ENCODE results near the gene ZDHHC14. TPM values are rescaled to one million over a fixed set of nuclear protein-coding genes. Genes with fewer than 3 reads are reported as not detected.
A peak's percentile ranks its signal among the peaks of the same experiment; 100 is the strongest.
"Not testable (repeated sequence)": the region's sequence is repeated elsewhere in the genome, so short reads cannot be mapped to it uniquely, and the experiment has no call there.

Gene ZDHHC14
- total and polyA plus RNA-seq, 8 donors = 8.2 to 33.2 (median 25.8) TPM

- H3K4me1 ChIP-seq = peaks cover 0 to 4% of the 10 kb centered on the region in 2 donors
- H3K4me3 ChIP-seq = no peak overlapping the region
- H3K36me3 ChIP-seq = no peaks in the 10 kb centered on the region
- DNase-seq (no peak), ATAC-seq (no peak)
- intact Hi-C loops (cut with DNase I) = no loop called here
- H3K27me3 ChIP-seq = peaks cover 0 to 6% of the 10 kb centered on the region in 2 donors
- TF ChIP-seq, protein P1, sequence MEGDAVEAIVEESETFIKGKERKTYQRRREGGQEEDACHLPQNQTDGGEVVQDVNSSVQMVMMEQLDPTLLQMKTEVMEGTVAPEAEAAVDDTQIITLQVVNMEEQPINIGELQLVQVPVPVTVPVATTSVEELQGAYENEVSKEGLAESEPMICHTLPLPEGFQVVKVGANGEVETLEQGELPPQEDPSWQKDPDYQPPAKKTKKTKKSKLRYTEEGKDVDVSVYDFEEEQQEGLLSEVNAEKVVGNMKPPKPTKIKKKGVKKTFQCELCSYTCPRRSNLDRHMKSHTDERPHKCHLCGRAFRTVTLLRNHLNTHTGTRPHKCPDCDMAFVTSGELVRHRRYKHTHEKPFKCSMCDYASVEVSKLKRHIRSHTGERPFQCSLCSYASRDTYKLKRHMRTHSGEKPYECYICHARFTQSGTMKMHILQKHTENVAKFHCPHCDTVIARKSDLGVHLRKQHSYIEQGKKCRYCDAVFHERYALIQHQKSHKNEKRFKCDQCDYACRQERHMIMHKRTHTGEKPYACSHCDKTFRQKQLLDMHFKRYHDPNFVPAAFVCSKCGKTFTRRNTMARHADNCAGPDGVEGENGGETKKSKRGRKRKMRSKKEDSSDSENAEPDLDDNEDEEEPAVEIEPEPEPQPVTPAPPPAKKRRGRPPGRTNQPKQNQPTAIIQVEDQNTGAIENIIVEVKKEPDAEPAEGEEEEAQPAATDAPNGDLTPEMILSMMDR (IDR thresholded peaks at IDR 0.05) = no peak
- no peaks in the 10 kb centered on the region for H3K9me3 ChIP-seq
- no peak overlapping the region for H3K27ac ChIP-seq
These were observed 333.1 kb downstream of the ZDHHC14 start for GRCh38 chr6:157714153-157714490.

DNA sequence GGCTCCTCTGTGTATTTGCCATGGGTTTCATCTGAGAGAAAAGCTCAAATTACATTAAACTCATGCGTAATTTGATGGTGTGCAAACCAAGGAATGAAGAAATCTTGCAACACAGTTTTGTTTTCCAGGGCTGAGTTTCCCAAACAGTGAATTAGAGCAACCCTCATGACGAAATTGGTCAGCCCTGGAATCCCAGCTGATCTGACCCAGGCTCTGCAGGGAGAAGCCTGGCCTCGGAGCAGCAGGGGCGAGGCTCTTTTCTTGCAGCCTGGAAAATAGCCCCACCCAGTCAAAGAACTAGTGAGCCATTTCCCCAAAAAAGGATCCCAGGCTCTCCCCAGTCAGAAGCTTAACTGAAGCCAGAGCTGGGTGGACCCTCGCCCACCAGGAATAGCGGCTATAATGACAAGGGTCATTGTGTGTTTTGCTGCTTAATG is 334.8 kb downstream of the ZDHHC14 start:
- DNase-seq (peak in 2 of 4 donors; percentile 86 to 93), ATAC-seq (peak; percentile 81)
- intact Hi-C loops (cut with DNase I) = no loop called here

DNA sequence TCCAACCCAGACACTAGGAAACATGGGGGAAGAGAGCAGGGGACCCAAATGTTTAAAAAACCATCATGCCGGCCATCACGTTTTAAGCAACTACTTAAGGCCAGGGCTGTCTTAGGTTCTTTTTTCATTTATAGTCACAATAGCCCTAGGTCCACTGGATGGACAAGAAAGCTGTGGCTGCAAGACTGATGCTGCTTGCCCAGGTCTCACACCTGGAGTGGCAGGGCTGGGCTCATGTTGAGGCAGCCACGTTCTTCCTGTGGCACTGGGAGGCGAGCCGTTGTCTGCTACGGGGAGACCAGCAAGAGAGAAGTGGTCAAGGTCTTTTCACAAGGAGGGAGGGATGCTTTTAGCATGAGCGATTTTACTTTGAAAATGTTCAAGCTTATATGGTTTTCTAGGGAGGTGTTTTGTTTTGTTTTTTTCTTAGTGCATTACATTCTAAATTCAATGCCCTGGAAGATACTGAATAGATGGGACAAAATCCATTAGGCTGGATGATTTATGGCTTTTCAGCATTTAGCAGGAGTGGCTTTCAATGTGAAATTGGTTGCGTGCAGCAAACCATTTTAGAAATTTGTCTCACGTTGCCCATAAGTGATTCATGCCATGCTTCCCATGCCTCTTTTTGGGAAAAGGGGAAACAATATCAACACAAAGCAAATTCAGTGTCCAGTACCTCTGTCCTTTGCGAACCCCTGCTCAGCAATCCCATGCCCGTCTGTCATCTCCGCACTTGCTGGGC is 335.4 kb downstream of the ZDHHC14 start:
- Histone ChIP-seq H3K9me3 (no peaks in the 10 kb centered on the region), H3K27ac (no peak overlapping the region)
- ATAC-seq = no peak

More for the DNA sequence above, 334.8 kb downstream of the ZDHHC14 start:
- TF ChIP-seq, protein P1 (IDR thresholded peaks at IDR 0.05) = no peak
- Histone ChIP-seq H3K9me3 (no peaks in the 10 kb centered on the region), H3K4me1 (peaks cover 0 to 4% of the 10 kb centered on the region in 2 donors), H3K4me3 (no peak overlapping the region), H3K36me3 (no peaks in the 10 kb centered on the region), H3K27me3 (peaks cover 0 to 6% of the 10 kb centered on the region in 2 donors), H3K27ac (no peak overlapping the region)

GRCh38 chr6:157717340-157717748 is 336.4 kb downstream of the ZDHHC14 start:
- H3K4me3 ChIP-seq = no peak overlapping the region
- DNase-seq (no peak), ATAC-seq (no peak)
- H3K27ac ChIP-seq = no peak overlapping the region
- no peaks in the 10 kb centered on the region for H3K36me3 ChIP-seq
- H3K27me3 ChIP-seq = peaks cover 0 to 6% of the 10 kb centered on the region in 2 donors
- intact Hi-C loops (cut with DNase I) = no loop called here
- no peaks in the 10 kb centered on the region for H3K9me3 ChIP-seq
- peaks cover 0 to 4% of the 10 kb centered on the region in 2 donors for H3K4me1 ChIP-seq
- TF ChIP-seq, protein P1 (IDR thresholded peaks at IDR 0.05) = no peak

More for the DNA sequence above, 335.4 kb downstream of the ZDHHC14 start:
- H3K4me3 ChIP-seq = no peak overlapping the region
- TF ChIP-seq, protein P1 (IDR thresholded peaks at IDR 0.05) = no peak
- intact Hi-C loops (cut with DNase I) = no loop called here
- peaks cover 0 to 4% of the 10 kb centered on the region in 2 donors for H3K4me1 ChIP-seq
- peaks cover 0 to 6% of the 10 kb centered on the region in 2 donors for H3K27me3 ChIP-seq
- no peaks in the 10 kb centered on the region for H3K36me3 ChIP-seq
- DNase-seq = no peak

DNA sequence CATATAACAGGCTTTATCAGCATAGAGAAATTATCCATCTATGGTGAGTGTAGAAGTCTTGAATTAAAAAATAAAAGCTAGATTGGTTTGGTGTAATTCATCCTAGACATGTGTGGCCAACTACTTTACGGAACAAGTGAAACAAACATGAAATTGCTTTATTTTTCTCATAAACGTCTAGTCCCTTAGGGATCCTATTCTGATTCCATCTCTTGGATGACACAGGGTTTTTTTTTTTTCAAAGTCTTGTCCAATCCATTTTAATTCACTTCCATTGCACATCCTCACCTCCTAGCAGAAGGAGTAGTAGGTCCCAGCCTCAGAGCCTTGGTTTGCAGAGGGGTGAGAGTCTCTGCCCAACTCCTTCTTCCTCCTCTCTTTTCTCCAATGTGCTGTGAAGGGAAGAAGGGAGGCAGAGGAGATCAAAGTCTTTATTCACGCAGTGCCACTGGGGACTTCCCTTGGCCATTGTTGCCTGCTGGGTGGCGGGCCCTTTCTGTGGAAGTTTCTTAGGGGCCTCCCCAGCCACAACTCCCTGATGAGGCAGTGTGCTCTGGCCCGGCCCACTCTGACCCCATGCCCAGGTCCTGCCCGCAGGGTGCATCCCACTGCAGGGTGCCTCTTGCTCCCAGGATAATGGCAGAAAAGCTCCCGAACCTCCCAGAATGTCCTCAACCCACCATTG is 337.7 kb downstream of the ZDHHC14 start:
- Histone ChIP-seq H3K36me3 (no peaks in the 10 kb centered on the region), H3K4me1 (peaks cover 0 to 4% of the 10 kb centered on the region in 2 donors), H3K9me3 (no peaks in the 10 kb centered on the region), H3K27me3 (peaks cover 0 to 6% of the 10 kb centered on the region in 2 donors), H3K27ac (no peak overlapping the region), H3K4me3 (no peak overlapping the region)
- TF ChIP-seq, protein P1 (IDR thresholded peaks at IDR 0.05) = no peak
- intact Hi-C loops (cut with DNase I) = no loop called here
- no peak for DNase-seq
- no peak for ATAC-seq

DNA sequence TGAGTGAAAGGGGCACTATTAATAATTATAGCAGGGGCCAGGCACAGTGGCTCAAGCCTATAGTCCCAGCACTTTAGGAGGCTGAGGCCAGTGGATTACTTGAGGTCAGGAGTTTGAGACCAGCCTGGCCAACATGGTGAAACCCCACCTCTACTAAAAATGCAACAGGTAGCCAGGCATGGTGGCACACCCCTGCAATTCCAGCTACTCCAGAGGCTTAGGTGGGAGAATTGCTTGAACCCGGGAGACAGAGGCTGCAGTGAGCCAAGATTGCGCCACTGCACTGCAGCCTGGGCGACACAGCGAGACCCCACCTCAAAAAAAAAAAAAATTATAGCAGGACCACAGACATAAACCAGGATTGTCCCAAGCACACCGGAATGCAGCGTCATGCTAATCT is 340.0 kb downstream of the ZDHHC14 start:
- ATAC-seq; H3K27me3 ChIP-seq; H3K4me1 ChIP-seq; DNase-seq; H3K36me3 ChIP-seq; H3K9me3 ChIP-seq; intact Hi-C loops (cut with DNase I); H3K27ac ChIP-seq; H3K4me3 ChIP-seq: not testable (repeated sequence)

All from left lung (tissue), 10 donors.